IMR-90 (cell line): Measurements from ENCODE around the gene CDC37L1. TPM values are rescaled to one million over a fixed set of nuclear protein-coding genes. Genes with fewer than 3 reads are reported as not detected.

ENCODE experiments used
- ATAC-seq: fragments of 200-7000 bp; cut with Tn5 transposase; 2 replicates; pipeline ENCODE4 v1.9.1; 2020; ENCODE audit warnings: low read depth, mild to moderate bottlenecking, moderate library complexity
- BruUV-seq: library from RNA; stranded (reverse); fragments of 400-500 nt; replicated peaks from 2 replicates; lab custom pipeline; 2021; lab: Mats Ljungman, UMichigan
- CTCF ChIA-PET: fragments of 300-600 bp; formaldehyde crosslinking; extraction: SDS; loops from one replicate; lab custom pipeline; 2021; ENCODE audit warnings: antibody characterized with exemption; lab: Yijun Ruan, JAX
- POLR2A ChIA-PET: fragments of 300-600 bp; sonication (Branson Sonifier 250); formaldehyde crosslinking; loops from one replicate; lab custom pipeline; 2022; ENCODE audit warnings: antibody characterized with exemption; ENCODE audit not compliant: unreplicated experiment; lab: Charles Lee
- DNase-seq: peaks from one replicate; pipeline ENCODE4 v3.0.0; 2013
- H2AFZ ChIP-seq: replicated peaks from 2 replicates; pipeline ENCODE3; 2013; ENCODE audit warnings: low read length, mild to moderate bottlenecking; ENCODE audit not compliant: poor library complexity
- H2AK5ac ChIP-seq: 2 replicates; pipeline ENCODE4 v1.6.1; 2013; ENCODE audit warnings: low read depth, low read length, inconsistent platforms
- H2AK9ac ChIP-seq: replicated peaks from 2 replicates; pipeline ENCODE3; 2013; ENCODE audit warnings: mild to moderate bottlenecking, low read depth, low read length, moderate library complexity; ENCODE audit not compliant: poor library complexity
- H2BK120ac ChIP-seq: 2 replicates; pipeline ENCODE4 v1.6.1; 2013; ENCODE audit warnings: low read depth, low read length, inconsistent platforms
- H2BK15ac ChIP-seq: 3 replicates; pipeline ENCODE4 v1.6.1; 2013; ENCODE audit warnings: low read depth, low read length, inconsistent platforms
- H2BK20ac ChIP-seq: 2 replicates; pipeline ENCODE4 v1.6.1; 2013; ENCODE audit warnings: low read depth, mild to moderate bottlenecking, inconsistent platforms, low read length, moderate library complexity
- H2BK5ac ChIP-seq: 2 replicates; pipeline ENCODE4 v1.6.1; 2013; ENCODE audit warnings: mild to moderate bottlenecking, low read depth, low read length, inconsistent platforms; ENCODE audit not compliant: poor library complexity, severe bottlenecking
- H3K14ac ChIP-seq: replicated peaks from 2 replicates; pipeline ENCODE4 v1.6.1; 2013; ENCODE audit warnings: low read depth, low read length, inconsistent platforms
- H3K18ac ChIP-seq: 2 replicates; pipeline ENCODE4 v1.6.1; 2013; ENCODE audit warnings: low read depth, low read length, control low read depth
- H3K23ac ChIP-seq: 2 replicates; pipeline ENCODE4 v1.6.1; 2013; ENCODE audit warnings: low read depth, low read length, inconsistent platforms
- H3K27ac ChIP-seq: 2 replicates; pipeline ENCODE4 v1.5.1; 2013; ENCODE audit warnings: mild to moderate bottlenecking, control low read depth, low read length; ENCODE audit not compliant: insufficient read depth
- H3K27me3 ChIP-seq: 2 replicates; pipeline ENCODE4 v1.6.1; 2013; ENCODE audit warnings: low read length; ENCODE audit not compliant: control insufficient read depth, insufficient read depth
- H3K36me3 ChIP-seq: 2 replicates; pipeline ENCODE4 v1.6.1; 2013; ENCODE audit warnings: low read length, mixed read lengths; ENCODE audit not compliant: control insufficient read depth, insufficient read depth
- H3K4ac ChIP-seq: 2 replicates; pipeline ENCODE4 v1.6.1; 2013; ENCODE audit warnings: low read depth, low read length, inconsistent platforms
- H3K4me1 ChIP-seq: 2 replicates; pipeline ENCODE4 v1.6.1; 2013; ENCODE audit warnings: low read length, mixed read lengths; ENCODE audit not compliant: control insufficient read depth, insufficient read depth
- H3K4me2 ChIP-seq: 2 replicates; pipeline ENCODE4 v1.6.1; 2013; ENCODE audit warnings: low read depth, mild to moderate bottlenecking, control low read depth, low read length, moderate library complexity
- H3K4me3 ChIP-seq: 2 replicates; pipeline ENCODE4 v1.5.1; 2013; ENCODE audit warnings: low read depth, mild to moderate bottlenecking, control low read depth, low read length, moderate library complexity; ENCODE audit not compliant: insufficient read depth
- H3K56ac ChIP-seq: 2 replicates; pipeline ENCODE4 v1.6.1; 2013; ENCODE audit warnings: low read length, inconsistent platforms; ENCODE audit not compliant: insufficient read depth; ENCODE audit errors: extremely low read depth
- H3K79me1 ChIP-seq, 2 experiments: 2 replicates each; pipeline ENCODE4 v1.6.1; 2013; ENCODE audit warnings: low read length in 2 of 2, inconsistent platforms in 1 of 2, low read depth in 1 of 2
- H3K9ac ChIP-seq: 2 replicates; pipeline ENCODE4 v1.6.1; 2013; ENCODE audit warnings: low read depth, low read length, control low read depth
- H3K9me1 ChIP-seq: 2 replicates; pipeline ENCODE4 v1.6.1; 2013; ENCODE audit warnings: low read length, inconsistent platforms; ENCODE audit not compliant: insufficient read depth
- H3K9me3 ChIP-seq: 2 replicates; pipeline ENCODE4 v1.6.1; 2013; ENCODE audit warnings: low read length; ENCODE audit not compliant: control insufficient read depth, insufficient read depth
- H4K20me1 ChIP-seq: 2 replicates; pipeline ENCODE4 v1.6.1; 2013; ENCODE audit warnings: low read length, inconsistent platforms; ENCODE audit not compliant: insufficient read depth
- H4K5ac ChIP-seq: 2 replicates; pipeline ENCODE4 v1.6.1; 2013; ENCODE audit warnings: mild to moderate bottlenecking, low read depth, low read length, control low read depth
- H4K8ac ChIP-seq, 2 experiments: 2 replicates each; pipeline ENCODE4 v1.6.1; 2013; ENCODE audit warnings: low read depth in 2 of 2, low read length in 2 of 2, control low read depth in 1 of 2, inconsistent platforms in 1 of 2
- H4K91ac ChIP-seq: 2 replicates; pipeline ENCODE4 v1.6.1; 2013; ENCODE audit warnings: low read depth, low read length, inconsistent platforms; ENCODE audit not compliant: insufficient read depth
- BHLHE40 ChIP-seq: fragments of 150-350 bp; IDR thresholded peaks from 2 replicates; pipeline ENCODE4 v1.6.1; 2016; ENCODE audit warnings: mild to moderate bottlenecking, low read depth, low read length
- CEBPB ChIP-seq: IDR thresholded peaks from 2 replicates; pipeline ENCODE4 v1.6.1; 2012; ENCODE audit warnings: low read depth, low read length, improper control_type of control experiment
- CHD1 ChIP-seq: IDR thresholded peaks from 2 replicates; pipeline ENCODE4 v1.6.1; 2012; ENCODE audit warnings: low read depth, low read length, improper control_type of control experiment
- FOS ChIP-seq: fragments of 150-350 bp; IDR thresholded peaks from 2 replicates; pipeline ENCODE4 v1.6.1; 2016; ENCODE audit warnings: low read depth, low read length
- MAFK ChIP-seq: IDR thresholded peaks from 2 replicates; pipeline ENCODE4 v1.6.1; 2012; ENCODE audit warnings: low read depth, low read length, improper control_type of control experiment
- MAZ ChIP-seq: IDR thresholded peaks from 2 replicates; pipeline ENCODE4 v1.6.1; 2012; ENCODE audit warnings: low read depth, mild to moderate bottlenecking, low read length, improper control_type of control experiment, moderate library complexity, borderline replicate concordance
- MXI1 ChIP-seq: IDR thresholded peaks from 2 replicates; pipeline ENCODE4 v1.6.1; 2012; ENCODE audit warnings: low read depth, mild to moderate bottlenecking, low read length, moderate library complexity, borderline replicate concordance
- POLR2A ChIP-seq: IDR thresholded peaks from 2 replicates; pipeline ENCODE4 v1.6.1; 2012; ENCODE audit warnings: mild to moderate bottlenecking, low read depth, low read length
- RAD21 ChIP-seq: IDR thresholded peaks from 2 replicates; pipeline ENCODE4 v1.6.1; 2012; ENCODE audit warnings: low read length, improper control_type of control experiment
- RCOR1 ChIP-seq: IDR thresholded peaks from 2 replicates; pipeline ENCODE4 v1.6.1; 2012; ENCODE audit warnings: mild to moderate bottlenecking, low read length, improper control_type of control experiment; ENCODE audit not compliant: insufficient replicate concordance
- RFX5 ChIP-seq: IDR thresholded peaks from 2 replicates; pipeline ENCODE4 v1.8.0; 2012; ENCODE audit warnings: low read depth, mild to moderate bottlenecking, low read length, moderate library complexity
- SMC3 ChIP-seq: fragments of 150-350 bp; IDR thresholded peaks from 2 replicates; pipeline ENCODE4 v1.6.1; 2016; ENCODE audit warnings: low read depth, mild to moderate bottlenecking, antibody characterized with exemption, low read length, moderate library complexity
- WGBS, 2 experiments: methylation state at CpG; one replicate each; pipeline versions ENCODE4 v1.1.5 to v1.1.7; 2013; ENCODE audit warnings: missing lambda C conversion rate in 2 of 2; ENCODE audit not compliant: insufficient read length in 1 of 2; ENCODE audit errors: extremely low coverage in 2 of 2; 5-methylcytosine and 5-hydroxymethylcytosine counted together
- dilution Hi-C: fragments of 300-500 bp; cut with HindIII; formaldehyde crosslinking; loops from one replicate; pipeline ENCODE4 v1.14.3; 2018; ENCODE audit warnings: low sequenced_read_pairs; ENCODE audit not compliant: unreplicated experiment
- in situ Hi-C: fragments of 300-500 bp; cut with MboI; formaldehyde crosslinking; loops from 3 replicates; pipeline ENCODE4 v1.14.3; 2019; ENCODE audit warnings: low sequenced_read_pairs, inconsistent platforms, mixed read lengths
- intact Hi-C: fragments of 100-400 bp; cut with micrococcal nuclease; formaldehyde crosslinking; loops from 2 replicates; pipeline ENCODE4 v1.10.0; 2022
- polyA plus RNA-seq, 3 experiments: library from polyadenylated mRNA; depleted of rRNA; stranded (reverse); fragments of >200 nt; gene quantifications; 2 replicates each; pipeline ENCODE4 v1.2.3, GENCODE V29; 2012; ENCODE audit warnings: low replicate concordance in 1 of 3
- total RNA-seq: library from RNA; depleted of rRNA; stranded (reverse); fragments of >200 nt; gene quantifications from 2 replicates; pipeline ENCODE4 v1.2.3, GENCODE V29; 2012
- TF ChIP-seq, protein P1 (sequence below): fragments of 150-350 bp; IDR thresholded peaks from 2 replicates; pipeline ENCODE4 v1.6.1; 2017; ENCODE audit warnings: mild to moderate bottlenecking, antibody characterized with exemption, low read length, low read depth

CDC37L1 gene
- total and polyA plus RNA-seq, 2 of the 4 experiments (the other 2 are of a cell fraction) = 6.6 to 7.3 TPM

DNA sequence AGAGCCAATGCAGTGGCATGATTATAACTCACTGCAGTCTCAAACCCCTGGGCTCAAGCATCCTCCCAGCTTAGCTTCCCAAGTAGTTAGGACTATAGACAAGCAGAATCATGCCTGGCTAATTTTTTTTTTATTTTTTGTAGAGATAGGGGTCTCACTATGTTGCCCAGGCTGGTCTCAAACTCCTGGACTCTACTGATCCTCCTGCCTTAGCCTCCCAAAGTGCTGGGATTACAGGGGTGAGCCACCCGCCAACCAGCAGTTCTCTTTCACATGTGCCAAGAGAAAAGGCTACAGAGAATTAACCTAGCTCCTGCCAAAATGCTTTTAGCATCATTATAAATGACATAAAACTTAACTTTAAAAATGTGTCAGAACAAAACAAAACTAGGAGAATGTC, 53.5 kb downstream of the CDC37L1 start:
- H4K5ac ChIP-seq = no peak overlapping the region
- H3K4me2 ChIP-seq = no peak overlapping the region
- no peak overlapping the region for H2AK5ac ChIP-seq
- H3K4me1 ChIP-seq = no peaks in the 10 kb centered on the region
- no peak overlapping the region for H2BK20ac ChIP-seq
- no peak overlapping the region for H3K18ac ChIP-seq
- no peak overlapping the region for H2BK15ac ChIP-seq
- dilution Hi-C loops (no loop called here), intact Hi-C loops (no loop called here), in situ Hi-C loops (no loop called here)
- no peak overlapping the region for H3K9ac ChIP-seq
- H3K79me1 ChIP-seq = peaks cover 16 to 63% of the 10 kb centered on the region in 2 experiments
- H3K23ac ChIP-seq = no peak overlapping the region
- peaks cover 4% of the 10 kb centered on the region for H3K36me3 ChIP-seq
- H3K4ac ChIP-seq = no peak overlapping the region
- H4K91ac ChIP-seq = no peak overlapping the region
- ATAC-seq (no peak), DNase-seq (no peak)
- ChIA-PET POLR2A (no interaction called here), CTCF (interaction anchor here (1.0 to 1.1 kb wide), 2 partner anchors 9 to 11 kb away, joined by 3 to 4 read pairs; no protein-coding TSS in a partner anchor)
- H2BK120ac ChIP-seq = no peak overlapping the region
- no peak overlapping the region for H3K56ac ChIP-seq
- peaks cover 26% of the 10 kb centered on the region for H4K20me1 ChIP-seq
- no peak overlapping the region for H4K8ac ChIP-seq
- H2AFZ ChIP-seq = no peak overlapping the region
- no peaks in the 10 kb centered on the region for H3K27me3 ChIP-seq
- H3K4me3 ChIP-seq = no peak overlapping the region
- H3K9me1 ChIP-seq = peaks cover 4% of the 10 kb centered on the region
- H2AK9ac ChIP-seq = no peak overlapping the region
- no peak overlapping the region for H3K14ac ChIP-seq
- no peak overlapping the region for H3K27ac ChIP-seq
- TF ChIP-seq RFX5 = no peak
- TF ChIP-seq CHD1 = no peak
- TF ChIP-seq MAFK = no peak
- no peak for TF ChIP-seq CEBPB
- TF ChIP-seq MXI1 = no peak
- TF ChIP-seq, protein P1, sequence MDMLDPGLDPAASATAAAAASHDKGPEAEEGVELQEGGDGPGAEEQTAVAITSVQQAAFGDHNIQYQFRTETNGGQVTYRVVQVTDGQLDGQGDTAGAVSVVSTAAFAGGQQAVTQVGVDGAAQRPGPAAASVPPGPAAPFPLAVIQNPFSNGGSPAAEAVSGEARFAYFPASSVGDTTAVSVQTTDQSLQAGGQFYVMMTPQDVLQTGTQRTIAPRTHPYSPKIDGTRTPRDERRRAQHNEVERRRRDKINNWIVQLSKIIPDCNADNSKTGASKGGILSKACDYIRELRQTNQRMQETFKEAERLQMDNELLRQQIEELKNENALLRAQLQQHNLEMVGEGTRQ = no peak
- no peak for TF ChIP-seq RCOR1
- no peak for TF ChIP-seq POLR2A
- no peak for TF ChIP-seq RAD21
- no peak for TF ChIP-seq BHLHE40
- TF ChIP-seq SMC3 = no peak
- no peak for TF ChIP-seq FOS
- no peak for TF ChIP-seq MAZ
- H3K9me3 ChIP-seq = no peaks in the 10 kb centered on the region
- no CpG with 5 or more reads among the region's 1 CpG for WGBS, 2 experiments
- no TSS peak for BruUV-seq
- H2BK5ac ChIP-seq = no peak overlapping the region
